Mammary epithelial cell (primary cell): ENCODE data around the gene RNF111.

Source experiments
- CTCF ChIP-seq, 2 donors: IDR thresholded peaks in 1 of 2; conservative IDR thresholded peaks in 1 of 2; 2 replicates each; pipeline ENCODE4 v1.5.1; 2011 to 2012; ENCODE audit warnings: inconsistent platforms in 2 of 2, low read length in 2 of 2, mild to moderate bottlenecking in 2 of 2, control low read depth in 1 of 2, low read depth in 1 of 2; ENCODE audit not compliant: insufficient read depth in 1 of 2; ENCODE audit errors: extremely low read depth in 1 of 2
- EZH2 ChIP-seq: IDR thresholded peaks from 2 replicates; pipeline ENCODE4 v1.6.1; 2012; ENCODE audit warnings: low read length, inconsistent platforms, borderline replicate concordance

GRCh38 chr15:59063042-59063441 lies 75.6 kb downstream of the RNF111 start:
- TF ChIP-seq CTCF (conservative IDR thresholded peaks at IDR 0.05 in 1 of 2, IDR thresholded peaks at IDR 0.05 in 1 of 2; ENCODE audit: extremely low read depth in 1 of 2, insufficient read depth in 1 of 2, low read depth in 1 of 2, low read length in 2 of 2), result no peak
- TF ChIP-seq EZH2, result no peak
